Measurements from ENCODE around the gene RERE. TPM values are rescaled to one million over a fixed set of nuclear protein-coding genes. Genes with fewer than 3 reads are reported as not detected.
"Not testable (repeated sequence)": the region's sequence is repeated elsewhere in the genome, so short reads cannot be mapped to it uniquely, and the experiment has no call there.

RERE gene
- total and polyA plus RNA-seq, 12 donors = 33.4 to 146 (median 72.7) TPM

DNA sequence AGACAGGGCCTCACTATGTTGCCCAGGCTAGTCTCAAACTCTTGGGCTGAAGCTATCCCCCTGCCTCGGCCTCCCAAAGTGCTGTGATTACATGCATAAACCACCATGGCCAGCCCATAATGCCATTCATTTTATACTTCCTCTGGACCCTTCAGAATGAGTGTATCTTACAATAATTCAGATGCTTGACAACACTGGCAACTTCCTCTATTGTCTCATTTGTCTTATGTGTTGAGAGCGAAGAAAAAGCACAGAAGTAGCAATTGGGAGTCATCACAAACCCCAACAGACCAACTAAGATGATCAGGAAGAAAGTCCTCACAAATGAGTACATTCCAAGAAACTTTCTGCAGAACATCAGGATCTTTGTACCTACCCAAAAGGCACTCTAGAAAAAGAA is 191.9 kb downstream of the RERE start:
- intact Hi-C loops (cut with DNase I) = no loop called here
- H3K9me3 ChIP-seq (replicated peaks in 1 of 3) = no peaks in the 10 kb centered on the region
- H3K4me1 ChIP-seq (replicated peaks in 1 of 2) = peaks cover 0 to 36% of the 10 kb centered on the region in 2 donors
- no peaks in the 10 kb centered on the region for H3K36me3 ChIP-seq (replicated peaks in 1 of 2)
- 70 to 93% (median 78%) methylated on average over 2 of the region's 2 CpGs for WGBS, 4 donors
- H3K4me3 ChIP-seq = no peak overlapping the region
- no peak for DNase-seq
- H3K27me3 ChIP-seq = no peaks in the 10 kb centered on the region
- TF ChIP-seq POLR2A (IDR thresholded peaks at IDR 0.05) = no peak
- TF ChIP-seq CTCF (IDR thresholded peaks at IDR 0.05) = no peak
- peak overlapping the region in 1 of 5 donors; percentile 46 for H3K27ac ChIP-seq

GRCh38 chr1:8623651-8624192 is 193.7 kb downstream of the RERE start:
- intact Hi-C loops (cut with DNase I); H3K9me3 ChIP-seq (replicated peaks in 1 of 3); H3K27me3 ChIP-seq; H3K27ac ChIP-seq; H3K4me3 ChIP-seq; DNase-seq; H3K36me3 ChIP-seq (replicated peaks in 1 of 2): not testable (repeated sequence)
- WGBS, 4 donors = 75 to 85% (median 84%) methylated on average over 7 of the region's 7 CpGs
- peaks cover 0 to 26% of the 10 kb centered on the region in 2 donors for H3K4me1 ChIP-seq (replicated peaks in 1 of 2)

DNA sequence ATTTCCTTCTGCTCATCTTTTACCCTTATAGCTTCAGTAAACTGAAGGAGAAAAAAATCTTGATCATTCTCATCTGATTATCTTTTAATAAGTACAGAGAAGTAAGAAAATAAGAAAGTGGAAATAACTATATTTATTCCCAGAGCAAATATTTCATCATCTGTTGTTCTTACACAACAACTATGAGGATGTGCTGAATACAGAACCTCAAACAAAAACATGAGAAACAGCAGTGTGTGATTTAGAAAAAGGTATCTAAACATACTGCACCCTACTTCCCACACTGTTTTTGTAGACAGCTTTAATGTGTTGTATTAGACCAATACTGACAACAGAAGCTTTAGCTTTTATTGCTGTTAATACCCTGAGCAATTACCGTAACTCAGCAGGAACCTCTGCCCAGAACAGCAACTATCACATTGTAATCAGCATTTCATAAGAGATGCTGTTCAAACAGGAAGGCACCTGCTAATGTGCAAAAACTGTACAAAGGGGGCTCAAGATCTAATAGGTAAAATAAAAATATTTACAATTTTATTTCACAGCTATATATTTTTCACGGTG is 195.6 kb downstream of the RERE start:
- H3K4me1 ChIP-seq (replicated peaks in 1 of 2) = peaks cover 0 to 18% of the 10 kb centered on the region in 2 donors
- 60 to 95% (median 75%) methylated on average over 2 of the region's 2 CpGs for WGBS, 4 donors
- H3K27me3 ChIP-seq; H3K36me3 ChIP-seq (replicated peaks in 1 of 2); DNase-seq; H3K27ac ChIP-seq; intact Hi-C loops (cut with DNase I); H3K9me3 ChIP-seq (replicated peaks in 1 of 3); H3K4me3 ChIP-seq: not testable (repeated sequence)

GRCh38 chr1:8621034-8621582 is 196.3 kb downstream of the RERE start:
- DNase-seq; H3K4me3 ChIP-seq; H3K27ac ChIP-seq; H3K36me3 ChIP-seq (replicated peaks in 1 of 2); intact Hi-C loops (cut with DNase I); H3K27me3 ChIP-seq; H3K9me3 ChIP-seq (replicated peaks in 1 of 3): not testable (repeated sequence)
- H3K4me1 ChIP-seq (replicated peaks in 1 of 2) = peaks cover 0 to 16% of the 10 kb centered on the region in 2 donors
- 76 to 89% (median 87%) methylated on average over 9 of the region's 9 CpGs for WGBS, 4 donors

GRCh38 chr1:8619917-8620502 is 197.4 kb downstream of the RERE start:
- WGBS, 4 donors = 82 to 89% (median 86%) methylated on average over 2 of the region's 2 CpGs
- peaks cover 0 to 11% of the 10 kb centered on the region in 2 donors for H3K4me1 ChIP-seq (replicated peaks in 1 of 2)
- H3K9me3 ChIP-seq (replicated peaks in 1 of 3); H3K27me3 ChIP-seq; intact Hi-C loops (cut with DNase I); H3K27ac ChIP-seq; H3K4me3 ChIP-seq; DNase-seq; H3K36me3 ChIP-seq (replicated peaks in 1 of 2): not testable (repeated sequence)

DNA sequence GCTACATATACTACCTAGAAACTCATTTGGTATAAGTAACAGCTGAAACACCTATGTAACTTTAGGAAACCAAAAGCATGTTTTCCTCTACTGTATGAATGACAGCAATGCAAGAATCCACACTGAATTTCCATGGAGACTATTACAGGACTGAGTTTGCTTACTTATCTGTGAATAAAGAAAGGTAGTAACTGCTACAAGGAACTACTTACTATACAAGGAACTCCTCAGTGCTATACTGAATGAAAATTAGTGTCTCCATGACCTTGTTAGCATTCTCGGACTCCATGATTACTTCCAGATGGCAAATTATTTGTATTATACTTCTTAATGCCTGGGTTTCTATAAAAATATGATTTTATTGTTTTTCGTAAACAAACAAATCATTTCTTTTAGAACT is 198.0 kb downstream of the RERE start:
- H3K27me3 ChIP-seq; DNase-seq; H3K4me3 ChIP-seq; H3K9me3 ChIP-seq (replicated peaks in 1 of 3); H3K27ac ChIP-seq; H3K36me3 ChIP-seq (replicated peaks in 1 of 2); intact Hi-C loops (cut with DNase I): not testable (repeated sequence)
- WGBS, 4 donors = 64 to 88% (median 67%) methylated on average over 2 of the region's 2 CpGs
- H3K4me1 ChIP-seq (replicated peaks in 1 of 2) = peaks cover 0 to 11% of the 10 kb centered on the region in 2 donors

- not testable (repeated sequence) for DNase-seq
- WGBS, 4 donors = 88 to 93% (median 91%) methylated on average over 8 of the region's 8 CpGs
These were observed 200.6 kb downstream of the RERE start for GRCh38 chr1:8616791-8617190.

DNA sequence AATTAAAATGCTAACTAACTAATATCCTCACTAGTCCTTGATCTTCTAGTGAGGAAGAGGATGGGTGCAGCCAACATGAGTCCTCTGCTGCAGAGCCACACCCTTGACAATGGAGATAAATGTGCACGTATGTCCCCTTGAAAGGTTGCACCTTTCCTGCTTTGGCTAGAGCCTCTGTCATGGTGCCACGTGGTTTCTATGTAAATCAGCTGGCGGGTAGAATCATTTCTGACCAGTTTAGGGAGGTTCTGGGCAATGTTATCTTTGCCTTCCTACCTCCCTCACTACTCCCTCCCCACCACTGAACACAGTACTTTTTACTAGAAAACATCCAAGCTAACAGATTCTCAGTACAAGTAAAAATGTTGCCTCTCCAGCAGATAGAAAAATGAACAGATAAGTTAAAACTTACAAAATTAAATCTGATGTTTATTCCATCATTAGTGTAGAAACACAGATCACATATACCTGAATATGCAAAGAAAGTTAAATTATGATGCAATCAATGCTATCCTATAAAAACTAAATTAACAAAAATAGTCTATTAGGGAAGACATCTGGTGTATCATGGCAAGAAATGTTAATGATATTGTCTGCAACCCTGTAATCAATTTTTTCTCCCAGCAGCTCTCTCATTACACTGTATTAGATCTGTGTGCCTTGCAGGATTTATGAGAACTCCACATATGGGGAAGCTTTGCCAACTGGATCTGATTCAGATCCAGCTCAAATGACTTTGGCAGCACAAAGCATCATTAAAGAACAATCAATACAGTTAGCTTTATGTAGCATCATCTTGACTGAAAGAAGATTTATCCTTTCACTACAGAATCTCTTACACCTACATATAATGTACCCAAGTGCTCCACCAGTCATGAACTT is 205.6 kb downstream of the RERE start:
- intact Hi-C loops (cut with DNase I); H3K4me1 ChIP-seq (replicated peaks in 1 of 2); H3K27me3 ChIP-seq; H3K36me3 ChIP-seq (replicated peaks in 1 of 2); H3K4me3 ChIP-seq; DNase-seq; H3K9me3 ChIP-seq (replicated peaks in 1 of 3); H3K27ac ChIP-seq: not testable (repeated sequence)
- 76 to 85% (median 80%) methylated on average over 3 of the region's 3 CpGs for WGBS, 4 donors

More at GRCh38 chr1:8616791-8617190, 200.6 kb downstream of the RERE start:
- H3K36me3 ChIP-seq (replicated peaks in 1 of 2); H3K4me3 ChIP-seq; H3K4me1 ChIP-seq (replicated peaks in 1 of 2); H3K9me3 ChIP-seq (replicated peaks in 1 of 3); intact Hi-C loops (cut with DNase I); H3K27ac ChIP-seq; H3K27me3 ChIP-seq: not testable (repeated sequence)

Measured in adrenal gland (tissue), 12 donors.